HepG2 (cell line): Measurements from ENCODE around the gene MCM3AP. TPM values are rescaled to one million over a fixed set of nuclear protein-coding genes. Genes with fewer than 3 reads are reported as not detected.

Experiments
- ATF4 ChIP-seq, 2 experiments: fragments of 450-650 bp in 1 of 2; sonication (generic) in 1 of 2; formaldehyde crosslinking; IDR thresholded peaks; 2 replicates each; pipeline versions ENCODE4 v1.5.0 to v1.8.0; 2020 to 2022; ENCODE audit warnings: mild to moderate bottlenecking in 1 of 2, missing genetic modification reagents in 1 of 2
- CREBL2 ChIP-seq: sonication (generic); formaldehyde crosslinking; IDR thresholded peaks from 2 replicates; pipeline ENCODE4 v1.8.1; 2023; ENCODE audit warnings: missing genetic modification reagents, mild to moderate bottlenecking, borderline replicate concordance
- GATAD1 ChIP-seq: IDR thresholded peaks from 2 replicates; pipeline ENCODE4 v1.6.1; 2016; ENCODE audit warnings: missing genetic modification reagents, missing compliant biosample characterization
- NR2C2 ChIP-seq: sonication (generic); formaldehyde crosslinking; IDR thresholded peaks from 2 replicates; pipeline ENCODE4 v1.4.0; 2020; ENCODE audit warnings: missing genetic modification reagents, mild to moderate bottlenecking, moderate library complexity, borderline replicate concordance
- POLR2AphosphoS2 ChIP-seq: IDR thresholded peaks from 2 replicates; pipeline ENCODE4 v1.6.1; 2011; ENCODE audit warnings: low read depth, low read length, improper control_type of control experiment
- SIX1 ChIP-seq: sonication (generic); formaldehyde crosslinking; IDR thresholded peaks from 2 replicates; pipeline ENCODE4 v1.4.0; 2020; ENCODE audit warnings: missing genetic modification reagents, borderline replicate concordance
- TCF12 ChIP-seq, 2 experiments: fragments of 450-650 bp in 1 of 2; sonication (generic) in 1 of 2; formaldehyde crosslinking in 1 of 2; IDR thresholded peaks; 2 replicates each; pipeline versions ENCODE4 v1.6.1 to v1.8.0; 2017 to 2022; ENCODE audit warnings: antibody characterized with exemption in 1 of 2, mild to moderate bottlenecking in 1 of 2, missing genetic modification reagents in 1 of 2, moderate library complexity in 1 of 2
- THYN1 ChIP-seq: sonication (generic); formaldehyde crosslinking; IDR thresholded peaks from 2 replicates; pipeline ENCODE4 v1.8.1; 2023; ENCODE audit warnings: low read depth, mild to moderate bottlenecking, moderate library complexity, missing genetic modification reagents, borderline replicate concordance
- ZBTB7B ChIP-seq: sonication (generic); formaldehyde crosslinking; IDR thresholded peaks from 2 replicates; pipeline ENCODE4 v1.4.0; 2020; ENCODE audit warnings: missing genetic modification reagents
- ZNF138 ChIP-seq: sonication (generic); formaldehyde crosslinking; IDR thresholded peaks from 2 replicates; pipeline ENCODE4 v1.5.0; 2020; ENCODE audit warnings: mild to moderate bottlenecking, low read depth, missing genetic modification reagents
- ZNF501 ChIP-seq: sonication (generic); formaldehyde crosslinking; IDR thresholded peaks from 2 replicates; pipeline ENCODE4 v1.5.1; 2020; ENCODE audit warnings: mild to moderate bottlenecking, moderate library complexity, missing genetic modification reagents
- ZNF564 ChIP-seq: sonication (generic); formaldehyde crosslinking; IDR thresholded peaks from 2 replicates; pipeline ENCODE4 v1.8.1; 2023; ENCODE audit warnings: mild to moderate bottlenecking, missing genetic modification reagents
- ZNF660 ChIP-seq: sonication (generic); formaldehyde crosslinking; IDR thresholded peaks from 2 replicates; pipeline ENCODE4 v1.5.1; 2020; ENCODE audit warnings: mild to moderate bottlenecking, low read depth, missing genetic modification reagents, borderline replicate concordance
- ZNF691 ChIP-seq: sonication (generic); formaldehyde crosslinking; IDR thresholded peaks from 2 replicates; pipeline ENCODE4 v1.4.0; 2020; ENCODE audit warnings: missing genetic modification reagents, low read depth, mild to moderate bottlenecking, borderline replicate concordance
- ZNF710 ChIP-seq: sonication (generic); formaldehyde crosslinking; IDR thresholded peaks from 2 replicates; pipeline ENCODE4 v1.5.0; 2020; ENCODE audit warnings: mild to moderate bottlenecking, missing genetic modification reagents, borderline replicate concordance
- ZNF749 ChIP-seq: sonication (generic); formaldehyde crosslinking; IDR thresholded peaks from 2 replicates; pipeline ENCODE4 v1.8.0; 2022; ENCODE audit warnings: mild to moderate bottlenecking, missing genetic modification reagents, moderate library complexity, borderline replicate concordance
- ZNF891 ChIP-seq: sonication (generic); formaldehyde crosslinking; IDR thresholded peaks from 2 replicates; pipeline ENCODE4 v1.5.0; 2020; ENCODE audit warnings: mild to moderate bottlenecking, missing genetic modification reagents
- ZUFSP ChIP-seq: sonication (generic); formaldehyde crosslinking; IDR thresholded peaks from 2 replicates; pipeline ENCODE4 v1.9.0; 2021; ENCODE audit warnings: missing genetic modification reagents, mild to moderate bottlenecking, borderline replicate concordance
- ZXDC ChIP-seq: sonication (generic); formaldehyde crosslinking; IDR thresholded peaks from 2 replicates; pipeline ENCODE4 v1.5.0; 2020; ENCODE audit warnings: mild to moderate bottlenecking, missing genetic modification reagents
- polyA plus RNA-seq, 8 experiments: library from polyadenylated mRNA; depleted of rRNA in 3 of 8; stranded (reverse) in 7 of 8; unstranded in 1 of 8; fragments of >200 nt; fragmentation: Illumina TruSeq in 4 of 8; extraction: Trizol in 4 of 8; gene quantifications; 2 replicates each; pipeline versions ENCODE4 v1.2.1 to v1.2.3, GENCODE V29; 2011 to 2016; ENCODE audit warnings: low read depth in 4 of 8, missing spikeins in 1 of 8, mixed read lengths in 1 of 8; ENCODE audit not compliant: insufficient read depth in 1 of 8
- total RNA-seq, 5 experiments: library from RNA; depleted of rRNA; stranded (reverse); fragments of >200 nt; fragmentation: Illumina TruSeq; extraction: Trizol; gene quantifications; 2 replicates each; pipeline ENCODE4 v1.2.3, GENCODE V29; 2016; ENCODE audit warnings: low read depth in 1 of 5

MCM3AP gene
- total and polyA plus RNA-seq, 2 of the 13 experiments (the other 11 are each of a cell fraction or from before 2014, with no cell fraction given): 27.0 to 54.7 TPM

GRCh38 chr21:46229133-46229922, 56.1 kb downstream of the MCM3AP start (continued):
- no peak for TF ChIP-seq ZUFSP (CRISPR knock-in tag)
- TF ChIP-seq ZNF710 (CRISPR knock-in tag): no peak
- TF ChIP-seq POLR2AphosphoS2: no peak
- no peak; the same call in 1 of the 2 replicates for TF ChIP-seq ZNF691
- no peak for TF ChIP-seq ZNF138 (CRISPR knock-in tag)
- no peak for TF ChIP-seq ATF4 (CRISPR knock-in tag; IDR thresholded peaks at IDR 0.05)
- TF ChIP-seq NR2C2 (CRISPR knock-in tag): no peak
- TF ChIP-seq ZNF749 (CRISPR knock-in tag): no peak; the same call in 1 of the 2 replicates
- no peak for TF ChIP-seq ZNF564 (CRISPR knock-in tag)
- no peak for TF ChIP-seq CREBL2
- TF ChIP-seq ZNF660 (CRISPR knock-in tag): no peak
- TF ChIP-seq ZXDC (CRISPR knock-in tag): no peak; the same call in 1 of the 2 replicates
- no peak for TF ChIP-seq THYN1 (CRISPR knock-in tag)
- TF ChIP-seq ZBTB7B (CRISPR knock-in tag): no peak
- no peak for TF ChIP-seq ZNF501 (CRISPR knock-in tag)
- TF ChIP-seq TCF12 (IDR thresholded peaks at IDR 0.05): no peak
- TF ChIP-seq TCF12 (CRISPR knock-in tag; IDR thresholded peaks at IDR 0.05): no peak
- TF ChIP-seq SIX1 (CRISPR knock-in tag): no peak
- no peak for TF ChIP-seq GATAD1
- 0 out of 2 replicates have a peak, but pooled peaks have one; percentile 19 for TF ChIP-seq ZNF891
